Fibroblast of upper back skin (primary cell): ENCODE data around the gene TSNAXIP1.
A peak's percentile ranks its signal among the peaks of the same experiment; 100 is the strongest.

ENCODE experiments used
- DNase-seq: peaks from one replicate; pipeline ENCODE4 v3.0.0-alpha.2; 2013

TSNAXIP1 gene

DNA sequence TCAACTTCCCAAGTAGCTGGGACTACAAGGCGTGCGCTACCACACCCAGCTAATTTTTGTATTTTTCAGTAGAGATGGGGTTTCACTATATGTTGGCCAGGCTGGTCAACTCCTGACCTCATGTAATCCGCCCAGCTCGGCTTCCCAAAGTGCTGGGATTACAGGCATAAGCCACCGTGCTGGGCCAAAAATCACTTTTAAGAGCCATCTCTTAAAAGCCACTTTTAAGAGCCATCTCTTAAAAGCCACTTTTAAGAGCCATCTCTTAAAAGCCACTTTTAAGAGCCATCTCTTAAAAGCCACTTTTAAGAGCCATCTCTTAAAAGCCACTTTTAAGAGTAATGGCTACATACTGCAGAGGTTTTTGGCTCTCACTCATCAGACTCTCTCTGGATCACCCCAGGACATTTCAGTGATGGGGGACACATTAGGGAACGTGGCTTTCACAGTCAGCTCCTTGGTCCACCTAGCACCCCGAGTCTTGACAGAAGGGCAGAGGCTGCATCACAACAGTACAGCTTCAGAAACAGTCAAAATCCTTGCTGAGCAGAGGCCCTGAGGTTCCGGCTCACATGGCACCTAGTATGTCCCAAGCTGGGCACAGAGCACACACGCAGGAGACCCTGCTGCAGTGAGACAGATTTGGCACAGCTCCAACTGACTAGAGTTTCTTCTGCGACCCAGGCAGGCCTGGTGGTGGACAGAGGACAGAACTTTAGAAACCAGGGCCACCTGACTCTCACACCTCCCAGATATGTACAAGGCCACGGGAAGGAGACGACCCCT is 23.9 kb upstream of the TSNAXIP1 start:
- no peak for DNase-seq

DNA sequence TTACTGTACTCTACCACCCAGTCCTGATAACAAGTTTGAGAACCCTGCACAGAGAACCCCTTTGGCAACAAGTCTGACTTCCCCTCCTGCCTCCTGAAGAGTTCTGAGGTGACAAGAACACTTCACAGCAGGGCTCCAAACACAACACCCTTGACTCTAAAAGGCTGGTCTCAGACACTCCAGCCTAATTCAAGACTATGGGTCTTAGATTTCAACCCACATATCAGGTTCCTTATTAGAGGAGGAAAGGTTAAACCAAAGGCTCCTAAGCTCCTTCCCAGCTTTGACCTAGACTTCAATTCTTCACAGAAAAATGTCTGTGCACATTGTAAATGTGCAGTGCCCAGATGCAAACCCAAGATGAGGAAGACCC is 23.4 kb upstream of the TSNAXIP1 start:
- DNase-seq = no peak

DNA sequence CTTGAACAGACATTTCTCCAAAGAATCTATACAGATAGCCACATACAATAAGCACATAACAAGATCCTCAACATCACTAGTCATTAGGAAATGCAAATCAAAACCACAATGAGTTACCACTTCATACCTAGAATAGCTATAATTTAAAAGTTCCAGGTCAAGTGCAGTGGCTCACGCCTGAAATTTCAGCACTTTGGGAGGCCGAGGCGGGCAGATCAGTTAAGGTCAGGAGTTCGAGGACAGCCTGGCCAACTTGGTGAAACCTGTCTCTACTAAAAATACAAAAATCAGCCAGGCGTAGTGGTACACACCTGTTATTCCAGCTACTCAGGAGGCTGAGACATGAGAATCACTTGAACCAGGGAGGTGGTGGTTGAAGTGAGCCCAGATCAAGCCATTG is 20.2 kb upstream of the TSNAXIP1 start:
- no peak for DNase-seq

DNA sequence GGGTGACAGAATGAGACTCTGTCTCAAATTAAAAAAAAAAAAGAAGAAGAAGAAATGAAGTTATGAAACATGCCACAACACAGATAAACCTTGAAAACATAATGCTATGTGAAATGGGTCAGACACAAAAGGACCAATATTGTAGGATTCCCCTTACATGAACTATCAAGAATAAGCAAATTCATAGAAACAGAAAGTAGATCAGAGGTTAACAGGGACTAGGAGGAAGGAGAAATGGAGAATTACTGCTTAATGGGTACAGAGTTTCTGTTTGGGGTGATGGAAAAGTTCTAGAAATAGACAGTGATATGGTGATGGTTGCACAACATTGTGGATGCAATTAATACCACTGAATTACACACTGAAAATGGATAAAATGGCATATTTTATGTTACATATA is 16.6 kb upstream of the TSNAXIP1 start:
- DNase-seq = no peak

DNA sequence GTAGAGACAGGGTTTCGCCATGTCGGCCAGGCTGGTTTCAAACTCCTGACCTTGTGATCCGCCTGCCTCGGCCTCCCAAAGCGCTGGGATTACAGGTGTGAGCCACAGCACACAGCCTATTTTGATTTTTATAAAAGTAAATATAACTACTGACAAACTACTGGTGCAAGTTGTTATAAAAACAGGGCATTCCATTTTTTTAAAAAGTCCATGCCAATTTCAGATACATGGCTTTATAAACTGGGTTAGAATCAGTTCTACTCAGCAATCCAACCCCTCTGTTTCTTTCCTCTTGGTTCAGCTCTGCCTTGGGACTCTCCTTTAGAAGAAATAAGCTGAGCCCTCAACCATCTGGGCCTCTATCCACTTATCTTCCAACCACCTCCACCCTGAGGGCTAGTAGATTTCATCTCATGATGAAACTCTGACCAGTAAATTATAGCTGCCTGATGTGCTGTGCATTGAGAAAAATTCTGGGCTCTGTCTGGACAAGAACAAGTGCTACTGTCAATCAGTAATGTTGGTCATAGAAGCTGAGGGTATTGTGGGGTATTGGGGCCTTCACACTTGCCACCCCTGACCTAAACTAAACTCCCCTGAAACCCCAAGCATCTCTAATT is 10.5 kb upstream of the TSNAXIP1 start:
- no peak for DNase-seq

DNA sequence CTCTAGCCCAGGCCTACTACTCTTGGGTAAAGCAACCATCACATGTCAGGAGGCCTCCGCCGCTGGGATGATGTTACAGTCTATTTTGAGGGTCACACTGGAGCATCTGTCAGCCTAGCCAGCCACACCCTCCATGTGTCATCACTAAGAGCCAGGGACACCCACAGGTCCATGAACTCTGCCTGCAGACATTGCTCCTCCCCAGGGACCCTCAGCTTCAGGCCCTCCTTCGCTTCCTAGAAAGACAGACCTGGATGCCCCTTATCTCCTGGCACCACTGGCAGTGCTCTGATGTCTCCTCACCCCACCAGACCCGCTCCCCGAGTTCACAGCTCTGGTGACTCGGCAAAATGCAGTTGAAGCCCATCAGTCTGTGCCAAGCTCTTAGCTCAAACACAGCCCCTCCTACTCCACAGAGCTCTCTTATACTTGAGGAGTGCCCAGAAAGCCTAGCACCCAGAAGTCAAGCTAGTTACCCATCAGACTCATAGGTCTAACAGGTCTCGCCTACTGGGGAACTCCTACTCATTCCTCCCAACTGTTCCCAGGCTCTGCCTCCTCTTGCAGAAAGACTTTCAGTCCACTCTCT is 6.3 kb upstream of the TSNAXIP1 start:
- no peak for DNase-seq

DNA sequence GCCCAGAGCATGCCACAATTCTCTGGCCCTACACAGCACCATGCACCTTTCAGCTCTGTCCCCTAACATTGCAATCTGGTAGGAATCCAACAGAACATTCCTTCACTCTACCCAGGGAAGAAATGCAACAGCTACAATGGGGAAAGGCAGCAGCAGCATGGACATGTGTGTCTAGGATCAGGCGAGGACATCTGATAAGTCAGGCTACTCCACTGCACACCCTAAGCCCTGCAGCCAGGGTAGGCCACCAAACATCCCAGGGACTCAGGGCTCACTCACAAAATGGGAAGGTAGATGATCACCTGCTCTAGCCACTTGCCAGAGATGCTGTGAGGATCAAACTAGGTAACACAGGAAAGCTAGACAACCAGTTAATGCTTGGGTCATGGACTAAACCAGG is 5.4 kb upstream of the TSNAXIP1 start:
- DNase-seq = no peak

DNA sequence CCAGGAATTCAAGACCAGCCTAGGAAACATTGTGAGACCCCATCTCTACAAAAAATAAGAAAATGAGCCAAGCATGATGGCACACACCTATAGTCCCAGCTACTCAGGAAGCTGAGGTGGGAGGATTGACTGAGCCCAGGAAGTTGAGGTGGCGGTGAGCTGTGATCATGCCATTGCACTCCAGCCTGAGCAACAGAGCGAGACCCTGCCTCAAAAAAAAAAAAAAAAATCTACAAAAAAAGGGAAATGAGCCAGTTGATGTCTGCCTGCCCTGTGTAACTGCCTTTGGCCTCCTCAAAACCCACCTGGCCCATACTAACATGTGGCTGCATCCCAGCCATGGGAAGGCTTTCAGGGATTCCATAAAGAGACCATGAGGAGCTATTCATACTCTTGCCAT is 4.8 kb upstream of the TSNAXIP1 start:
- no peak for DNase-seq

DNA sequence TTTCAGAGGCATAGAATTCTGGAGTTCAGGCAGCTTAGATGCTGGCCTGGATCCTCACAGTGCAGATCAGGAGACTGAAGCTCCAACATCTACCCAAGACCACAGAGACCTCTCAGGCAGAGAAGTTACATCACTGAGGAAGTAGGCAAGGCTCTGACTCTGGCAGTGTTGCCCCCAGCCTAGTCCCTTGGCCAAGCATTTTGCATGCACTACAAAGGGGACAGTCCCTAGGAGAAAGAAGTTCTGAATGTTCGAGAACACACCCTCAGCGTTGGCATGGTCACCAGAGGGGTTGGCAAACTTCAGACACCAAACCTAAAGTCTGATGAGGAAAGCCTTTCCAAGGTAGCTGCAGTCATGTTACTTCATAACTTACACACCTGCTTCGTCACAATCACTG is 2.8 kb upstream of the TSNAXIP1 start:
- DNase-seq = no peak

DNA sequence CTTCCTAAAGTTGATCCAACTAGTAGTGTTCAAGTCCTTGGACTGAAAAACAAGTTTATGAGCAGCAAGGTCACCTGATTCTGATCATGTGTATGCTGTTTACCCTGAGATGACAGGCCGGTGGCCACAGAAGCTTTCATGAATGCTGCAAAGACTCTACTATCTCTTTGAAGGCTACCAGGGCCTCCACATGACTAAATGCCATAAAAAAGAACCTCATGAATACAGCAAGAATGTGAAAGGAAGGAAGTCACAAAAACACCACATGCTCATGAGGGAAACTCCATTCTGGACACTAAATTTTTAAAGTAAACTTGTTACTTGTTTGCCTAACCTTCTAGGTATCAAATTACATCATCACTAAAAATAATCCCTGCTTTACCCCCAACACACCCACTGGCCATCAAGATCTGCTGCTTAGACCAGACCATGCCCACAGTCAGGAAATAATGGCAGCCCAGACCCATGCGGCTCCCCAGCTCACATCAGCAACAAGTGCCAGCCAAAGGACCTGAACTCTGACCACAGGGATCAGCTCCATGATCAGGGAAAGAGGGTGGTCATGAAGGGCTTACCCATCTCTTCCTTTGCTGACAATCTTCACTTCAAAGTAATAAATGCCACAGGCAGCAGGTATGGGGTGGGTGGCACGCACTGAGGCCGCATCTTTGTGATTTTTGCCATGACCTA is 1.7 kb upstream of the TSNAXIP1 start:
- DNase-seq = no peak

DNA sequence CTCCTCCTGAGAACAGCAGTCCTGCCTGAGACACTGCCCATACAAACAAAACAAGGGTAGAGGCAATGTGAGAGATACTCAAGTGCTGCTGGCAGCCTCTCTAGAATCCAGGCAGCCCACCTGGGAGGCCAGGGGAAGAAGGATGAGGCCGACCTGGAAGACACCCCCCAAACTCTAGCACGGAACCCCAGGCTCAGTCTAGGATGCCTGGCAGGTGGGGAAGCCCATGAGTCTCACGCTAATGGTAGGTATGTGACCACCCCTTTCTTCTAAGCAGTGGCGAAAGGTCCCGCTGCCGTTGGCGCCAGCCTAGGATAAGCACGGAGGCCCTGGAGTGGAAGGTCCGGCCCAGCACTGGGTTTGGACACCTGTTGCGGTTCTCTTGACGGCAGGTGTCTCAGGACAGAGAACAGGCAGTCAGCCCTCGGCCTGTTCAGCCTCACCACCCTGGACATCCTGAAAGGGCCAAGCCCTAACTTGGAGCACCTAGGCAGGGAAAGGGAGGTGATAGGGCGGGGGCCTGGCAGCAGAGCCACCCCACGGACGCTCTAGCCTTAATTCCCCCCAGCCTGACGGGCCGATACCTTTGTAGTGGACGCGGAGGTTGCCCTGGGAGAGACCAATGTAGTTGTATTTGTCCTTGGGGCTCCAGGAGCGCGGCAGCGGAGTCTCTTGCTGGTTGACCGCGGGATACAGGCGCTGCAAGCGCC is 816 bp upstream of the TSNAXIP1 start:
- DNase-seq = no peak

DNA sequence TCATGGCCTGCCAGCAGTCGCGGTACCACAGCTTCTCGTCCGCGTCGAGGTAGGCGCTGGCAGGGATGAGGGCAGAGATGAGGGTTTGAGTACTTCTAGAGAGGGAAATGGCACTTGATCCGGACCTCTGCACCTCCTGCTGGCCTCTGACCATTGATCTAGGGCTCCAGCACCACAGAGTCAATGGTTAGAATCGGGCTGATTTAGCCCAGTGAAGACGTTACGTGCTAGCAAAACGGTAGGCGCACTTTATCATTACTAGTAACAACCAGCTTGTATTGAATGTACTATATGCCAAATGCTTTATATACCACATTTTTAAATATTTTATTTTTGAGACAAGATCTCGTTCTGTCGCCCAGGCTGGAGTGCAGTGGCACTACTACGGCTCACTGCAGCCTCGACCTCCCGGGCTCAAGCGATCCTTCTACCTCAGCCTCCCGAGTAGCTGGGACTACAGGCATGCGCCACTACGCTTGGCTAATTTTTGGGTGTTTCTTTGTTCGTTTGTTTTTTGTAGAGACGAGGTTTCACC is 526 bp downstream of the TSNAXIP1 start:
- DNase-seq = no peak

DNA sequence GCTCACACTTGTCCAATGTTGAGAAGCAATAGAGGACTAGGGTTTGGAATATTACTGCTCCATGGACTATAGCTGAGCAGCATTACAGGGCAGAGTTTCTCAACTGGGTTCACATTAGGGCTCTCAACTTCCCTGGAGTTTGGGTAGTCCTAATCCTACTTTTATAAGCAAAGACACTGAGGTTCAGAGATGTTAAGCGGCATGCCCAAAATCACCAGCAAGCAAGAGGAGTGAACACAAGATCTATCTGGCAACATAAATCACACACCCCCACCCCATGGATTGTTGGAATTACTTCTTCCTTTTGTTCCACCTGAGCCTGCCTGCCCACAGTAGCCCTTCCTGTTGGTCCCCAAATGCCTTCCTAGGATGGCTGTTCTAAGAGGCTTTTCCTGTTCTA is 5.2 kb downstream of the TSNAXIP1 start:
- no peak for DNase-seq

DNA sequence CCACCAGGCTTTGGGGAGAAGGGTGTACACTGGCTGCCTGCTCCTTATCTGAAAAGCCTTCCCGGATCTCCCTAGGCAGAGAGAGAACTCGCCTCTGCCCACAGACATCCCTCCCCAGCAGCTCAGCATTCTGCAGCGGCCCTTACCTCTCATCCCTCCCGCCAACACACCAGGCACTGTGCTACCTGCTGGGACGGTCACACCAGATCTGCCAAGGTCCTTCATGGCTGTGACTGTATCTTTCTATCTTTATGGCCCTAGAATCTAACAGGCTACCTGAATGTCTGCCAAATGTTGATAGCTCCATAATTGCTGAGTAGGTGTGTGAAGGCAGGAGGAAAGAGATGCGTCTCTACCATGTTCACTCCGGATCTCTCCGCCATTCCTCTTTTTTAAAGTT is 7.9 kb downstream of the TSNAXIP1 start:
- no peak for DNase-seq

DNA sequence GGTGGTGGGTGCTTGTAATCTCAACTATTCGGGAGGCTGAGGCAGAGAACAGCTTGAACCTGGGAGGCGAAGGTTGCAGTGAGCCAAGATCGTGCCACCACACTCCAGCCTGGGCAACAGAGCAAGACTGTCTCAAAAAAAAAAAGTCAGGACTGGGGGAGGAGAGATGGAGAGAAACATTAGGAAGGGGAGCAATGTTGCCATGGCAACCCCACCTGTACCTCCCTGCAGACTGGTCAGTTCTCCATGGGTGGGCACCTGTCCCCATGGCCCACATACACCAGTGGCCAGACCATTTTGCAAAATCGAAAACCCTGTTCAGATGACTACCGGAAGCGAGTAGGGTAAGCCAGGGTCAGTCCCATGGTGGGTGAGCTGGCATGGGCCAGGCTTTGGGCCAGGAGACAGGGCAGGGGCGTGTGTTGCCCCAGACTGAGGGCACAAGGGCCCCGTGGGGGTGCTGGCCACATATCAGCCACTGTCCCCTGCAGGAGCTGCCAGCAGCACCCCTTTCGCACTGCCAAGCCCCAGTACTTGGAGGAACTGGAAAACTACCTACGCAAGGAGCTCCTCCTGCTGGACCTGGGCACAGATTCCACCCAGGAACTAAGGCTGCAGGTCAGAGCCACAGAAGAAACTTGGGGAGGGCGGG is 14.0 kb downstream of the TSNAXIP1 start:
- no peak for DNase-seq

DNA sequence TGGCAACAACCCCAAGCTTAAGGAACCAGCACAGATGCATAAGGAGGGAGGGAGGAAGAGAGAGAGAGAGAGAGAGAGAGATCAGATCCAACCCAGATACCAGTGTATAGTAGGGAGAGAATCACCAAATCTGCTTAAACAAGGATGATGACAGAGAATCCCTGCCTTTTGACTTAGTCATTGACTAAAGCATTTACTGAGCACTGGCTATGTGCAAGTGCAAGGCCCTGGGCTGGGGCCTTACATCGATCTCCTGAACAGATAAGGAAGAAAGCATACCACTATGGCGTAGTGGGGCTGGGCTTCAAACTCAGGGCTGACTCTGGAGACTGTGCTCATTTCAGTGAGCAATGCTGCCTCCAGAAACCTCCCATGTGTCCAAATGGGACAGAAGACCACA is 15.8 kb downstream of the TSNAXIP1 start:
- no peak for DNase-seq

DNA sequence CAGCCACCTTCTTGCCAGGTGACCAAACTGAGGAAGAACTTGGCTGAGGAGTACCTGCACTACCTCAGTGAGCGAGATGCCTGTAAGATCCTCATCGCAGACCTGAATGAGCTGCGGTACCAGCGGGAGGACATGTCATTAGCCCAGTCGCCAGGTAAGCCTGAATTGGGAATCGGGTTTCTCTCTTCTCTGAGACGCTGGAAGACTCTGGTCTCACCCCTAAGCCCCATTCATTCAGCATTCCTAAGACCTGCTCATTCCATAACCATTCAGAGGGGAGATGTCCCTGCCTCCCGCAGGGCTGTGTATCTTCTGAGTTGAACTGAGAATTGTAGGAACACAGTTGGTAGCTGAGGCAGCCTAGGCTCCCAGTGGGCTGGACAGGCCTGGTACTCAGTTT is 18.4 kb downstream of the TSNAXIP1 start:
- DNase-seq = no peak

DNA sequence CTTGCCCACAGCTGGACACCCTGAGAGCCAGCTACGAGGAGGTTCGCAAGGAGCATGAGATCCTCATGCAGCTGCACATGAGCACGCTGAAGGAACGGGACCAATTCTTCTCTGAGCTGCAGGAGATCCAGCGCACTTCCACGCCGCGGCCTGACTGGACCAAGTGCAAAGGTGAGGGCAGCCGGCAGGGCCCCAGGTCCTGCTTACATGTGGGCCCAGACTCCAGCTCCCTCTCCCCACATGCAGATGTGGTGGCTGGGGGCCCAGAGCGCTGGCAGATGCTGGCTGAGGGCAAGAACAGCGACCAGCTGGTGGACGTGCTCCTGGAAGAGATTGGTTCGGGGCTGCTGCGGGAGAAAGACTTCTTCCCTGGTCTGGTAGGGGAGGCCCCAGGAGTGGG is 19.2 kb downstream of the TSNAXIP1 start:
- no peak for DNase-seq

DNA sequence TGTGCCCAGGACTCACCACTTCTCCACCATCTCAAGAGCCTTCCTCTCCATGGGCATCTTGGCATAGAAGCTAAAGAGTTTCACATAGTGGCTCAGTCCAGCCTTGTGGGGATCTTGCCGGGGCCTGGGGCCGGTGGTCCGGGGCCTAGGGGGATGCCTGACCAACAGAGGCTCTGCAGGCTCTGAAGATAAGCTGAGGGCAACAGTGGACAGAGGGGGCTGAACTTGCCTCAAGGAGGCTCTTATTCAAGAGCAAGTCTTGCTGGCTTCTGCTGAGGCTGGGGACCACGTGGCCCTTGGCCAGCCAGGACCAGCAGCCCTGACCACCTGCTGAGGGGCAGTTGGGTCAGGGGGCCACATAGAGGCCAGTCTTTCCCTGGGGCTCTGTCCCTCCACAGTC is 22.0 kb downstream of the TSNAXIP1 start:
- DNase-seq = no peak

DNA sequence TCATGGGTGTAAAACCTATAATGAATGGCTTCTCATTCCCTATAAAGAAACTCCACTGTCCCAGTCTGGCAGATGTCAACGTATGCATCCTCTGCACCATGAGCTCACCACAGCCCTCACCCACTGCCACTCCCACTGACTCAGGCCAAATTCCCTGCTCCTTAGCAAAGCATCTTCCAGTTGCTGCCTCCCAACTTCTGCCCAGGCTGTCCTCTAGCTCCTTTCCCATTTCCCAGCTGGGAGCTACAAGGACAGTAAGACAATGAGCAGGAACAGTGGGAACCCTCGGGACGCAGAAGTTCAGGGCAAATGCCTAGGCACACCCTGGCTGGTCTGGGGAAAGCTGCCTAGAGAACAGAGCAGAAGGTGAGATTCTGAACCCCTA is 26.3 kb downstream of the TSNAXIP1 start:
- peak; percentile 62 for DNase-seq

DNA sequence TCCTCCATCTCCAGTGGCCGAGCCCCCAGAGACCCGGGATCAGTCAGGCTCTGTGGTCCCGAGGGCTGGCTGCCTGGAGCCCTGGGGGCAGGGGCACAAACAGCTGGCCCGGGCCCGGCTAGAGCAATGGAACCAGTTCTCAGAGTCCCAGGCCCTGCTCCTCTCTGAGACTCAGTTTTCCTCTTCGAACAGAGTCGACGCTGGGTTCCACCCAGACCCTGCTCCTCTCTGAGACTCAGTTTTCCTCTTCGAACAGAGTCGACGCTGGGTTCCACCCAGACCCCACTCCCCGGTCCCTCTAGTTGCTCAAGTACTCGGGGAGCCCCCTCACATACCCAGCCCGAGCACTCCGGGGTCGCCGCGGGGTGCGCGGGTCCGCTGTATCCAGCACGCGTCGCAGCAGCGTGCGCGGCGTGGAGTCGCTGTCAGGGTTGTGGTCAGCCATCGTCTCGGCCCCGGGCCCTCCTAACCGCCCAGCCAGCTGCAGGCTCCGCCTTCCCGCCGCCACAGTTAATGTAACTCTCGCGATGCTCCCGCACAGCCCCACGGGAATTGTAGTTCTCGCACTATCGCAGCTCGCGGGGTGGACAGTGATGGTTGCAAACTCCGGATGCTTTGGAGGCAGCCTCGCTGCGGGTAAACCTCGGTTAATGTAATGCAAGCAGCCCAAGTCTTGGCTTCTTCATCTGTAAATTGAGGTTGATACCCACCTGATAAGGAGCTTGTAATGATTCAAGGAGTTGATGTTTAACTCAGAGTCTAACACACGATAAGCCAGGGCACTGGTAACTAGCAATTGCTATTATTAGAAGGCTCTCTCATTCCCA is 26.9 kb downstream of the TSNAXIP1 start:
- peak; percentile 89 for DNase-seq

DNA sequence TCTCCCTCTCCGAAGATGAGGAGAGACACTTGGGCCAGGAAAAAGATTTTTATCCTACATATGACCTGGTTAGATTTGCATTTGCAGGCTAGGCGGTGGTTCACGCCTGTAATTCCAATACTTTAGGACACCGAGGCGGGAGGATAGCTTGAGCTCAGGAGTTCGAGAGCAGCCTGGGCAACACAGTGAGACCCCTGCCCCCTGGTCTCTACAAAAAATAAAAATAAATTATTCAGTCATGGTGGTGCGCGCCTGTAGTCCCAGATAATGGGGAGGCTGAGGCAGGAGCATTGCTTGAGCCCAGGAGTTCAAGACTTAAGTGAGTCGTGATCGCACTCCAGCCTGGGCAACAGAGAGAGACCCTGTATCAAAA is 27.5 kb downstream of the TSNAXIP1 start:
- DNase-seq = no peak
